ENCODE data around the gene CLDN24. TPM values are rescaled to one million over a fixed set of nuclear protein-coding genes. Genes with fewer than 3 reads are reported as not detected.

The CLDN24 gene
- total RNA-seq, 1 donor from 2014 or later: not detected

GRCh38 chr4:183312841-183313240 is 9.4 kb downstream of the CLDN24 start:
- Histone ChIP-seq H3K27ac (ENCODE audit: low read depth, low read length) (no peak overlapping the region), H3K9ac (ENCODE audit: low read depth in 1 of 3, low read length in 3 of 3) (no peak overlapping the region), H3K4me1 (ENCODE audit: control insufficient read depth in 3 of 3, insufficient read depth in 3 of 3, low read length in 3 of 3) (no peaks in the 10 kb centered on the region), H3K9me3 (ENCODE audit: control insufficient read depth in 3 of 3, low read length in 3 of 3) (no peaks in the 10 kb centered on the region), H3K27me3 (ENCODE audit: control insufficient read depth in 3 of 3, insufficient read depth in 3 of 3, low read length in 3 of 3) (no peaks in the 10 kb centered on the region), H3K4me3 (ENCODE audit: low read length in 3 of 3) (no peak overlapping the region), H3K36me3 (ENCODE audit: control insufficient read depth in 3 of 3, insufficient read depth in 3 of 3, low read length in 3 of 3) (peaks cover 5 to 29% (median 13%) of the 10 kb centered on the region in 3 donors)

DNA sequence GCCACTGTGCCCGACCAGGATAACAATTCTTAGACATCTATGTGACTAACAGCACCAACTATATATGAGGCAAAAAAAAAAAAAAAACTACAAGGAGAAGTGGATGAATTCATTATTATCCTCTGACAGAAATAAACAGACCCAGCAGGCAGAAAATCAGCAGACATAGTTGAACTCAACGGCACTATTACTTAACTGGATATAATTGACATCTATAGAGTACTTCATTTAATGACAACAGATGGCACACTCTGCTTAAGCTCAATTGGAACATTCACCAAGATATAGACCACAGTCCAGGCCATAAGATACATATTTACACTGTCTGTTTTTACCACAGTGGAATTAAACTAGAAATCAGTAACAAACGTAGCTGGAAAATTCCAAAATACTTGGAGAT is 15.4 kb downstream of the CLDN24 start:
- H3K27ac ChIP-seq (ENCODE audit: low read depth, low read length): no peak overlapping the region
- H3K36me3 ChIP-seq (ENCODE audit: control insufficient read depth in 3 of 3, insufficient read depth in 3 of 3, low read length in 3 of 3): no peaks in the 10 kb centered on the region
- no peaks in the 10 kb centered on the region for H3K4me1 ChIP-seq (ENCODE audit: control insufficient read depth in 3 of 3, insufficient read depth in 3 of 3, low read length in 3 of 3)
- no peak overlapping the region for H3K4me3 ChIP-seq (ENCODE audit: low read length in 3 of 3)
- H3K27me3 ChIP-seq (ENCODE audit: control insufficient read depth in 3 of 3, insufficient read depth in 3 of 3, low read length in 3 of 3): no peaks in the 10 kb centered on the region
- no peak overlapping the region for H3K9ac ChIP-seq (ENCODE audit: low read depth in 1 of 3, low read length in 3 of 3)
- H3K9me3 ChIP-seq (ENCODE audit: control insufficient read depth in 3 of 3, low read length in 3 of 3): no peaks in the 10 kb centered on the region

- Histone ChIP-seq H3K9me3 (ENCODE audit: control insufficient read depth in 3 of 3, low read length in 3 of 3) (no peaks in the 10 kb centered on the region), H3K4me1 (ENCODE audit: control insufficient read depth in 3 of 3, insufficient read depth in 3 of 3, low read length in 3 of 3) (no peaks in the 10 kb centered on the region), H3K4me3 (ENCODE audit: low read length in 3 of 3) (no peak overlapping the region), H3K36me3 (ENCODE audit: control insufficient read depth in 3 of 3, insufficient read depth in 3 of 3, low read length in 3 of 3) (peaks cover 0 to 1% (median 0%) of the 10 kb centered on the region in 3 donors), H3K27me3 (ENCODE audit: control insufficient read depth in 3 of 3, insufficient read depth in 3 of 3, low read length in 3 of 3) (no peaks in the 10 kb centered on the region), H3K27ac (ENCODE audit: low read depth, low read length) (no peak overlapping the region), H3K9ac (ENCODE audit: low read depth in 1 of 3, low read length in 3 of 3) (no peak overlapping the region)
Measured at GRCh38 chr4:183304538-183304937, 17.7 kb downstream of the CLDN24 start.

DNA sequence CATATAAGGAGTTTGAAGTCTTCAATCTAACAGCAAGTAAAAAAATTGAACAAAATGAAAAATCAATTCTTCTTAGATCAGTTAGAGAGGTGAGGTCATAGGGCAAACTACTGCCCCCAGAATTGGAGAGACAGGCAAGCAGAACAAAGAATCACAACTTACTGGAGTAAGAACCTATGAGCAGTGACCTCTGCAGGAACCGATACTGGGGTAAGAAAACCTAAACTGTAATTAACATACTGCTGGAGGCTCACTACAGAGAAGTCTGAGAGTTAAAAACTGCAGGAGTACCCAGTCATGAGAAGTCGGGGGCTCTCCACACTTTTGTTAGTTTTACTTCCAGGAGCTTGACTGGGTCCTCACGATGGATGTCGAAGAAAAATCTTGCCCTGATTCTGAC is 18.2 kb downstream of the CLDN24 start:
- Histone ChIP-seq H3K9ac (ENCODE audit: low read depth in 1 of 3, low read length in 3 of 3) (no peak overlapping the region), H3K36me3 (ENCODE audit: control insufficient read depth in 3 of 3, insufficient read depth in 3 of 3, low read length in 3 of 3) (peaks cover 0 to 2% (median 0%) of the 10 kb centered on the region in 3 donors), H3K4me3 (ENCODE audit: low read length in 3 of 3) (no peak overlapping the region), H3K9me3 (ENCODE audit: control insufficient read depth in 3 of 3, low read length in 3 of 3) (no peaks in the 10 kb centered on the region), H3K4me1 (ENCODE audit: control insufficient read depth in 3 of 3, insufficient read depth in 3 of 3, low read length in 3 of 3) (no peaks in the 10 kb centered on the region), H3K27me3 (ENCODE audit: control insufficient read depth in 3 of 3, insufficient read depth in 3 of 3, low read length in 3 of 3) (no peaks in the 10 kb centered on the region), H3K27ac (ENCODE audit: low read depth, low read length) (no peak overlapping the region)

GRCh38 chr4:183303301-183303700 is 18.9 kb downstream of the CLDN24 start:
- no peak overlapping the region for H3K4me3 ChIP-seq (ENCODE audit: low read length in 3 of 3)
- H3K9me3 ChIP-seq (ENCODE audit: control insufficient read depth in 3 of 3, low read length in 3 of 3): no peaks in the 10 kb centered on the region
- peaks cover 0 to 2% (median 0%) of the 10 kb centered on the region in 3 donors for H3K36me3 ChIP-seq (ENCODE audit: control insufficient read depth in 3 of 3, insufficient read depth in 3 of 3, low read length in 3 of 3)
- H3K4me1 ChIP-seq (ENCODE audit: control insufficient read depth in 3 of 3, insufficient read depth in 3 of 3, low read length in 3 of 3): no peaks in the 10 kb centered on the region
- no peaks in the 10 kb centered on the region for H3K27me3 ChIP-seq (ENCODE audit: control insufficient read depth in 3 of 3, insufficient read depth in 3 of 3, low read length in 3 of 3)
- no peak overlapping the region for H3K27ac ChIP-seq (ENCODE audit: low read depth, low read length)
- H3K9ac ChIP-seq (ENCODE audit: low read depth in 1 of 3, low read length in 3 of 3): no peak overlapping the region

DNA sequence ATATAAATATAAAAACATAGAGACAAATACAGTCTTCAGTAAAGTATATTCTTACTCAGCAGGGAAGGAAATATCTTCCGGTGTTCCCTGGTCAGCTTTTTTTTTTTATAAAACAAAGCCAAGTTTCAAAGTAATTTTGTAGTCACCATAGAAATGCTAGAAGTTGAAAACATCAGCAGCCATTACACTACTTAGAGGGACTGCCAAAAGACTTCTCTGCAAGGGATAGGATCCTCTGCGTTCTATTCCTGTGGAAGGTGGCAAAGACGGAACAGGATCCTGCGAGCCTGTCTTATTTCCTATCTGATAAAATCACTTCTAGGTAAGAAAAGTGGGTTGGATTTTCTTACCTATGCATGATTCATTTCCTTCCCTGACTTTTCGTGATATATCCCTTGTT is 21.6 kb downstream of the CLDN24 start:
- H3K27ac ChIP-seq (ENCODE audit: low read depth, low read length): no peak overlapping the region
- no peak overlapping the region for H3K9ac ChIP-seq (ENCODE audit: low read depth in 1 of 3, low read length in 3 of 3)
- no peak overlapping the region for H3K4me3 ChIP-seq (ENCODE audit: low read length in 3 of 3)
- no peaks in the 10 kb centered on the region for H3K27me3 ChIP-seq (ENCODE audit: control insufficient read depth in 3 of 3, insufficient read depth in 3 of 3, low read length in 3 of 3)
- H3K36me3 ChIP-seq (ENCODE audit: control insufficient read depth in 3 of 3, insufficient read depth in 3 of 3, low read length in 3 of 3): peaks cover 0 to 11% (median 6%) of the 10 kb centered on the region in 3 donors
- H3K9me3 ChIP-seq (ENCODE audit: control insufficient read depth in 3 of 3, low read length in 3 of 3): no peaks in the 10 kb centered on the region
- H3K4me1 ChIP-seq (ENCODE audit: control insufficient read depth in 3 of 3, insufficient read depth in 3 of 3, low read length in 3 of 3): no peaks in the 10 kb centered on the region

DNA sequence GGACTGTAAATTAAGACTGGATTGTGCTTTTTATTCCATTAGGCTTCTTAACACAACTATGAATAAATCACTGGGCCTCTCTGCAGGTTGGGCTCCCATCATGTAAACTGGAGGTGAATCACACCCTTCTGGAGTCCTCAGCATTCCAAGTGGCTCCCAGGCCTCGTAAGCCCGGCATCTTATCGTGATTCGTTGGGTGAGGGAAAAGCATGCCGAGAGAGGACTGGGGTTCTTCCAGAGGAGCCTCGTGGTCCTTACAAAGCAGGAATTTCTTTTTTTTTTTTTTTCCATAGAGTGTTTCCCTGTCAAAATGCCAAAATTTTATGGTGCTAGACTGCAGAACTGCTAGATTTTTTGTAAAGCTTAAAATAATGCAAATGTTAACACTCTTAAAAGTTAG is 22.2 kb downstream of the CLDN24 start:
- no peaks in the 10 kb centered on the region for H3K9me3 ChIP-seq (ENCODE audit: control insufficient read depth in 3 of 3, low read length in 3 of 3)
- H3K27me3 ChIP-seq (ENCODE audit: control insufficient read depth in 3 of 3, insufficient read depth in 3 of 3, low read length in 3 of 3): no peaks in the 10 kb centered on the region
- no peak overlapping the region for H3K4me3 ChIP-seq (ENCODE audit: low read length in 3 of 3)
- no peaks in the 10 kb centered on the region for H3K4me1 ChIP-seq (ENCODE audit: control insufficient read depth in 3 of 3, insufficient read depth in 3 of 3, low read length in 3 of 3)
- no peak overlapping the region for H3K9ac ChIP-seq (ENCODE audit: low read depth in 1 of 3, low read length in 3 of 3)
- H3K27ac ChIP-seq (ENCODE audit: low read depth, low read length): no peak overlapping the region
- peaks cover 0 to 13% (median 6%) of the 10 kb centered on the region in 3 donors for H3K36me3 ChIP-seq (ENCODE audit: control insufficient read depth in 3 of 3, insufficient read depth in 3 of 3, low read length in 3 of 3)

DNA sequence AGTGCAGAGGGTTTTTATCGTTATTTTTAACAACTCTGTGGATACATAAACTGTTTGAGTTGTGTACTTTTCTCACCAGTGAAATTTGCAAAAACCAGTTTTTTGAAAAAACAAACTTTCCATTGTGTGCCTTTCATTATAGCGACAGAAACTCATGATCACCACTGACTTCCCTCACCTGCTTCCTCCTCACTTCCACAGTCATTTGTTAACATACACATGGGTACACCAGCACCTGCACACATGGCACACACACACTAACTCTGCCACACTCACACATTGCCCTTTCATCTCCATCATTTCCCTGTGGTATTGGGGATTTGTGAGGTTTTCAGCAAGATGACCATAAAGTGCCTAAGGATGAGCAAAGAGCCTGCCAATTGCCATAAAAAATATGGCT is 22.8 kb downstream of the CLDN24 start:
- Histone ChIP-seq H3K4me1 (ENCODE audit: control insufficient read depth in 3 of 3, insufficient read depth in 3 of 3, low read length in 3 of 3) (no peaks in the 10 kb centered on the region), H3K27me3 (ENCODE audit: control insufficient read depth in 3 of 3, insufficient read depth in 3 of 3, low read length in 3 of 3) (no peaks in the 10 kb centered on the region), H3K4me3 (ENCODE audit: low read length in 3 of 3) (no peak overlapping the region), H3K9me3 (ENCODE audit: control insufficient read depth in 3 of 3, low read length in 3 of 3) (no peaks in the 10 kb centered on the region), H3K27ac (ENCODE audit: low read depth, low read length) (no peak overlapping the region), H3K36me3 (ENCODE audit: control insufficient read depth in 3 of 3, insufficient read depth in 3 of 3, low read length in 3 of 3) (peaks cover 0 to 15% (median 6%) of the 10 kb centered on the region in 3 donors), H3K9ac (ENCODE audit: low read depth in 1 of 3, low read length in 3 of 3) (no peak overlapping the region)

DNA sequence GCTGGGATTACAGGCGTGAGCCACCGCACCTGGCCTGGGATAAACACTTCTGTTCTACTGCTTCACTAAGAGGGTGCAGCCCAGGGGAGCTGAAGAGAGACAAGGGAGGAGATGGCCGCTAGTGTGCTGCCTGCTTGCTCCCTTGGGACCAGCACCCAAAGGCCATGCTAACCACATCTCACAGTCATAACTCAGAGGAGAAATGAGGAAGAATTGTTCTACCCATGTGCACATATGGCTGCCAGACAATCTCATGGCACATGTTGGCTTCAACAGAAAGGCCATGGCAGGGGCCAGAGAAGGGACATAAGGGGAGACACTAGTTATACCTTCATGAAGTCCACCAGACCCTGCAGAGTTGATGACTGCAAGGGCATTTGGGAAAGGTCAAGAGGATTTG is 24.6 kb downstream of the CLDN24 start:
- Histone ChIP-seq H3K27me3 (ENCODE audit: control insufficient read depth in 3 of 3, insufficient read depth in 3 of 3, low read length in 3 of 3) (no peaks in the 10 kb centered on the region), H3K9ac (ENCODE audit: low read depth in 1 of 3, low read length in 3 of 3) (no peak overlapping the region), H3K36me3 (ENCODE audit: control insufficient read depth in 3 of 3, insufficient read depth in 3 of 3, low read length in 3 of 3) (peaks cover 0 to 15% (median 6%) of the 10 kb centered on the region in 3 donors), H3K9me3 (ENCODE audit: control insufficient read depth in 3 of 3, low read length in 3 of 3) (no peaks in the 10 kb centered on the region), H3K4me1 (ENCODE audit: control insufficient read depth in 3 of 3, insufficient read depth in 3 of 3, low read length in 3 of 3) (no peaks in the 10 kb centered on the region), H3K27ac (ENCODE audit: low read depth, low read length) (no peak overlapping the region), H3K4me3 (ENCODE audit: low read length in 3 of 3) (no peak overlapping the region)

GRCh38 chr4:183295711-183296110 is 26.5 kb downstream of the CLDN24 start:
- H3K27ac ChIP-seq (ENCODE audit: low read depth, low read length): no peak overlapping the region
- no peak overlapping the region for H3K9ac ChIP-seq (ENCODE audit: low read depth in 1 of 3, low read length in 3 of 3)
- no peak overlapping the region for H3K4me3 ChIP-seq (ENCODE audit: low read length in 3 of 3)
- H3K9me3 ChIP-seq (ENCODE audit: control insufficient read depth in 3 of 3, low read length in 3 of 3): no peaks in the 10 kb centered on the region
- H3K27me3 ChIP-seq (ENCODE audit: control insufficient read depth in 3 of 3, insufficient read depth in 3 of 3, low read length in 3 of 3): no peaks in the 10 kb centered on the region
- peaks cover 0 to 15% (median 6%) of the 10 kb centered on the region in 3 donors for H3K36me3 ChIP-seq (ENCODE audit: control insufficient read depth in 3 of 3, insufficient read depth in 3 of 3, low read length in 3 of 3)
- no peaks in the 10 kb centered on the region for H3K4me1 ChIP-seq (ENCODE audit: control insufficient read depth in 3 of 3, insufficient read depth in 3 of 3, low read length in 3 of 3)

DNA sequence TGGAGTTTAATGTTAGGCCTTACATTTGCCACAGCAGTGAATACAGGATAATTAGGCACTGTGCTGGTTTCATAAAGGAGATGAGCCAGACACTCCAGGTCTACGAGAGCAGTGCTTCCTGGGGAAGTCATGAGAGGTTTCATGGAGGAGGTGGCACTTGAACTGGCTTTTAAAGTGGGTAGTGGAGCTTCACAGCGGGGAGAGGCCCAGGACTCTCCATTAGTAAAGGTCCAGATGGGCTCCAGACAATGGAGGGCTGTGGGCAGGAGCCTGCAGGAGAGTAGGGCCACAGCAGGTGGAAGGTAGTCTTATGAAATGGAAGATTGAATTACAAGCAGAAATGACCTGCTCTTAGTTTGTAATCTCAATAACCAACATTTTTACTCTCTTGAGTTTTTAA is 31.2 kb downstream of the CLDN24 start:
- no peak overlapping the region for H3K27ac ChIP-seq (ENCODE audit: low read depth, low read length)
- H3K9me3 ChIP-seq (ENCODE audit: control insufficient read depth in 3 of 3, low read length in 3 of 3): no peaks in the 10 kb centered on the region
- no peak overlapping the region for H3K4me3 ChIP-seq (ENCODE audit: low read length in 3 of 3)
- peaks cover 6 to 38% (median 17%) of the 10 kb centered on the region in 3 donors for H3K36me3 ChIP-seq (ENCODE audit: control insufficient read depth in 3 of 3, insufficient read depth in 3 of 3, low read length in 3 of 3)
- H3K9ac ChIP-seq (ENCODE audit: low read depth in 1 of 3, low read length in 3 of 3): no peak overlapping the region
- H3K27me3 ChIP-seq (ENCODE audit: control insufficient read depth in 3 of 3, insufficient read depth in 3 of 3, low read length in 3 of 3): no peaks in the 10 kb centered on the region
- H3K4me1 ChIP-seq (ENCODE audit: control insufficient read depth in 3 of 3, insufficient read depth in 3 of 3, low read length in 3 of 3): no peaks in the 10 kb centered on the region
